Measurements from ENCODE around the gene EIF4H.
"Not testable (repeated sequence)": the region's sequence is repeated elsewhere in the genome, so short reads cannot be mapped to it uniquely, and the experiment has no call there.

EIF4H gene

DNA sequence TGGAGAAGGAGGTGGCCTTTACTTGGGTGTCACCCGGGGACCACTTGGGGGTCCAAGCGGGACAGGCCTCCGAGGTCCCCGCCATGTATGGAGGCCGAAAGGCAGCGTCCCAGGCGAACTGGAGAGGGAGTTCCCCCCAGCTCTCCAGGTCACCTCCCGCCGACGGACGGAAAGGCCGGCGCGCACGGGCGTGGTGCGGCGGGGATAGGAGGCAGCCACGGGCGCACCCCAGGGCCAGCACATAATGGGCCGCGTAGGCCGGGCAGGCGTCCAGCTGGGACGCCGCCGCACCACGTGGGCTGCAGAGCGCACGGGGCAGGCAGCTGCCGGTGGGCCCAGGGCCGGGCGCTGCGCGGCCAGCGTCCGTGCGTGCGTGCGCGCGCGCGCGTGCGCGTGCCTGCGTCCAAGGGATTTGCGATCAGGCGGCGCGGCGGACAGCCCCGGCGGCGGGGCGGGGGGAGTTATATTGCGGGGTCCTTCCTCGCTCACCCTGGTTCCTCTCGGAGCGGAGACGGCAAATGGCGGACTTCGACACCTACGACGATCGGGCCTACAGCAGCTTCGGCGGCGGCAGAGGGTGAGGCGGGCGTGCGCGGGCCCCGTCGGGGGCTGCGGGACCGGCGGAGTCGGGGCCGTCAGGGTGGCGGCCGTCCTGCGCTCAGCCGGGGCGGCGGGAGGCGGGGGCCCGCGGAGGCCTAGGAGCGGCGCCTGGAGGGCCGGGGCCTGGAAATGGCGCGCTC, at the start of gene EIF4H:
TSS of gene EIF4H (plus strand) at position 491 of the 740 bp plus-strand sequence. CDS start at position 519, 28 bp downstream.
- DNase-seq: peak; percentile 91

DNA sequence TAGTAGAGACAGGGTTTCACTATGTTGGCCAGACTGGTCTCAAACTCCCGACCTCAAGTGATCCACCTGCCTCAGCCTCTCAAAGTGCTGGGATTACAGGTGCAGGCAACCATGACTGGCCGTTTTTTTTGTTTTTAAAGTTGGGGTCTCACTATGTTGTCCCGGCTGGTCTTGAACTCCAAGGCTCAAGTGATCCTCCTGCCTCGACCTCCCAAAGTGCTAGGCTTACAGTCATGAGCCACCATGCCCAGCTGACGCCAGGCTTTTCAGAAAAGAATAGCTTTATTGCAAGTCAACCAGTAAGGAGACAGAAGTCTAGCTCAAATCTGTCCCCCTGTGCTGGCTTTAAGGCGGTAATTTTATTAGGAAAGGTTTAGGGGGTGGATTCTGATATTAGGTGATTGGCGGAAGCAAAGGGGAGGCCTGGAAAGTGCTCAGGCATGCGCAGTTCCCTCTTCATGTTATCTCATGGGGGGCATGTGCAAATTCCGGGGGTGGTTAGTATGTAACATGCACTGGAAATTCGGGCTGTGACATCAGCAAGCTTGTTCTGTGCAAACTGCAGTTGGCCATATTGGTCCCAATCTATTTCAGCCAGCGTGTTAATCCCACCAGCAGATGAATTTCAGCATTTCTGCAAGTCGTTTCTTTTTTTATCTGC, 47.8 kb upstream of the EIF4H start:
- no peak for DNase-seq

DNA sequence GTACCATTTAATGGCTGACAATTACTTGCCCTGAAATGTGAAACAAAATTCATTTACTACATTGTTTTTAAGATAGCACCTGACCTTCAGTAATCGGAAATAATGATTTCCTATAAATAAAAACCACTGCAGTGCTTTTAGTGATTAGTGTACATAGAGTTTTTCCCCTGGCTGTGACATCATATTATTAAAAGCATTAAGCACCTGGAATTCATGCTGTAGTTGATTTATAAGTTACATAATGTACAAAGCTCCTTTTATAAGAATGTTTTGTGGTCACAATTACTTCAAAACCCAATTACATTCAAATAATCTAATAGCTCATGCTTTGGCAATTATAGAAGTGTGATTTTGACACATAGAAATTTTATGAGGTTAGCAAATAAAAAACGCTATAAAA, 44.3 kb upstream of the EIF4H start:
- no peak for DNase-seq

DNA sequence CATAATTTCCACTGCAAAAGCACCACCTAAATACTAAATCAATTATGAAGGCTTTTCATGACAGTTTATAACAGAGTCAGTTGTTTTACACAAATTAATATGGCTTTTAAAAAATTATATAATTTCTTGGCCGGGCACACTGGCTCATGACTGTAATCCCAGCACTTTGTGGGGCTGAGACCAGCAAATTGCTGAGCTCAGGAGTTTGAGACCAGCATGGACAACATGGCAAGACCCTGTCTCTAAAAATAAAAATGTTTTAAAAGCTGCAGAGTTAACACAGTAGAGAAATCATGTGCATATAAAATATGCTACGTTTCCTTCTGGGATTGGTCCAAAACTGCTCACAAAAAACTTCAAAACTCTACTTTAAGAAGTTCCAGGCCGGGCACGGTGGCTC, 43.6 kb upstream of the EIF4H start:
- DNase-seq: no peak

DNA sequence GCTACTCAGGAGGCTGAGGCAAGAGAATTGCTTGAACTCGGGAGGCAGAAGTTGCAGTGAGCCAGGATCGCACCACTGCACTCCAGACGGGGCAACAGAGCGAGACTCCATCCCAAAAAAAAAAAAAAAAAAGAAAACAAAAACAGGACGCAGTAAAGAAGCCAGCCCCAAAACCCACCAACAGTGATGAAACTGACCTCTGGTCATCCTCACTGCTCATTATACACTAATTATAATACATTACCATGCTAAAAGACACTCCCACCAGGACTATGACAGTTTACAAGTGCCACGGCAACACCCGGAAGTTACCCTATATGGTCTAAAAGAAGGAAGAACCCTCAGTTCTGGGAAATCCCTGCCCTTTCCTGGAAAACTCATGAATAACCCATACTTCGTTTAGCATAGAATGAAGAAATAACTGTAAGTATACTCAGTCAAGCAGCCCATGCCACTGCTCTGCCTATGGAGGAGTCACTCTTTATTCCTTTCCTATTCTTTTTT, 40.0 kb upstream of the EIF4H start:
- DNase-seq: no peak

DNA sequence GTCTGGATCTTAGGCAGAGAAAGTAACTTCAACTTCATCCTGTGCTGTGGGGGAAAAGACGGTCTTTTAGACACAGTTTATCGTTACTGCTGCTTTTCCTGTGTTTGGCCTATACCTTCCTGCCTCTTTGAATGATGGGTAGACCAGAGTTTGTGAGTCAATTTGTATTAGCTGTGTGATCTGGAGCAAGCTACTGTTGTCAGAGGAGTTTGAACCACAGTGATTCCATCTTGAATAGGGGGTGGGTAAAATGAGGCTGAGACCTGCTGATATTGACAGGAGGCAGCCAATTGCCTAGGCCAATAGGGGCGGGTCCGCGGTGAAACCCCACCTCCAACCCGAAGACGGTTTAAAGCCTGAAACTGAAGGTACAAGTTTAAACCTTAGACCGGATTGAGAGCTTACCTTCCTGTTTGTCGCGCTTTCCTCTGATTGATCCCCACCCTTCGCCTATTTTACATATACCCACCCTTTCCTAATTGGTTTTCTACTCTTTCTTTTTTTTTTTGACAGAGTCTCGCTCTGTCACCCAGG, 35.8 kb upstream of the EIF4H start:
- no peak for DNase-seq

DNA sequence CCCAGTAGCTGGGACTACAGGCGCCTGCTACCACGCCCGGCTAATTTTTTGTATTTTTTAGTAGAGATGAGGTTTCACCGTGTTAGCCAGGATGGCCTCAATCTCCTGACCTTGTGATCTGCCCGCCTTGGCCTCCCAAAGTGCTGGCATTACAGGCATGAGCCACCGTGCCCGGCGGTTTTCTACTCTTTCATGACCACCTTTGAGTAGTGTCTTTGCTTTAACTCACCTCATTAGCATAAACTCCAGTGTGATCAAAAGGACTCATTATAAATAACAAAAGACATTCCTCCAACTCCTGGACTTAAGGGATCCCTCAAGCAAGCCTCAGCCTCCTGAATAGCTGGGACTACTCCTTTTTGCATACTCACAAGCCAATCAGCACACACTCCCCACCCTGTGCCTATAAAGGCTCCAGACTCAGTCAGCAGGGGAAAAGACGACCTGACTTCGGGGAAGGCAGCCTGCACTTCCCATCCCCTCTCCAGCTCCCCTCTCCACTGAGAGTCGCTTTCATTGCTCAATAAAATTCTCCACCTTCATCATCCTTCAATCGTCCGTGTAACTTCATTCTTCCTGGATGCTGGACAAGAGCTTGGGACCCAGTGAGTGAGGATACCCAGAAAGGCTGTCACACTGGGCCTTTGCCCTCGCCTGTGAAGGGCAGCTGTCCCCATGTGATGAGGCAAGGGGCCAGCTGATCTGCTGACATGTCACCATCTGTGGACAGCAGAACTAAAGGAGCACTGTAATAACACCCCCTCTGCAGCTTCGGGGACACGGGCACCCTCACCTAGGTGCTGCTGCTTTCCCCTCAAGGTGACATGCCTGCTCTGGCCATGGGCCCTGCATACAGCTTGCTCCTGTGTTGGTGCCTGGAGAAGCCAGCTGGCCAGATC, 35.0 kb upstream of the EIF4H start:
- DNase-seq: no peak

DNA sequence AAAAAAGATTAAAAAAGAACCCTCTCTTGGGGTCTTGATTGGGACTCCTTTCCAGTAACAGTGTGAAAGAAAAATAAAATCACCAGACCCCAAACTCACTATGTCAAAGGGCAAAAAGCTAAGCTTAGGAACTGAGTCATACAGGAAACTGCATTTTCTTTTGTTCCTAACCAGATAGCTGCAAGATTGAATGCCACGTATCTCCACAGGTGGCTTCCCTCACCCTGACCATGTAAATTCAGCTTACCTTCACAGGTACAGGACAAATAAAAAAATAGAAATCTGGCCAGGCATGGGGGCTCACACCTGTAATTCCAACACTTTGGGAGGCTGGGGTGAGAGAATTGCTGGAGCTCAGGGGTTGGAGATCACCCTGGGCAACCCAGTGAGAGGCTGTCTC, 32.5 kb upstream of the EIF4H start:
- no peak for DNase-seq

DNA sequence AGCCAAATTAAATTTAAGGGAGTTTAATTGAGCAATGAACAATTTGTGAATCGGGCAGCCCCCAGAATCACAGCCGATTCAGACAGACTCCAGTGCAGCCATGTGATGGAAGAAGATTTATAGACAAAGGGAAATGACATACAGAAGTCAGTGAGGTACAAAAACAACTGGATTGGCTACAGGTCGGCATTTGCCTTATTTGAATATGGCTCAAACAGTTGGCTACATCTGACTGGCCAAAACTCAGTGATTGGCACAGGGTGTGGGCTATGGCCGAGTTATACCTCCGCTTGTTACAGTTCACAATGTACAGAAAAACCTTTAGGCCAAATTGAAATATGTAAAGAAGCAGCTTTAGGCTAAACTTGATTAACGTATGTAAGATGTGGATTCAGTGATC, 30.8 kb upstream of the EIF4H start:
- DNase-seq: no peak

DNA sequence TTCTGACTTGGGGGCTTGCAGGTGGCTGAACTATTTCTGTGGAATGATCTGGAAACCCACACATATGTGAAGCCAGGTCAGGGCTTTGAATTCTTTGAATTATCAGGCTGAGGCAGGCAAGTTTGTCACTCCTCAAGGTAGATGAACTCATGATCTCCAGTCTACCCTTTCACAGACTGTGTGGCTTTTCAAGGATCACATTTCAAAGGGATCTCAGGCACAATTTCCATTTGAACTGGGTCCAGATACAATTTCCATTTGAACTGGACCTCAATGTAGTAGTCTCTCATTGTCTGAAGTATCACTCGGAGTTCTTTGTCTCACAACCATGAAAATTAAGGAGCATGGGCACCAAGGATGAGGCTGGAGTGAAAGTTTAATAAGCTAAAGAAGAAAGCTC, 25.7 kb upstream of the EIF4H start:
- DNase-seq: no peak

DNA sequence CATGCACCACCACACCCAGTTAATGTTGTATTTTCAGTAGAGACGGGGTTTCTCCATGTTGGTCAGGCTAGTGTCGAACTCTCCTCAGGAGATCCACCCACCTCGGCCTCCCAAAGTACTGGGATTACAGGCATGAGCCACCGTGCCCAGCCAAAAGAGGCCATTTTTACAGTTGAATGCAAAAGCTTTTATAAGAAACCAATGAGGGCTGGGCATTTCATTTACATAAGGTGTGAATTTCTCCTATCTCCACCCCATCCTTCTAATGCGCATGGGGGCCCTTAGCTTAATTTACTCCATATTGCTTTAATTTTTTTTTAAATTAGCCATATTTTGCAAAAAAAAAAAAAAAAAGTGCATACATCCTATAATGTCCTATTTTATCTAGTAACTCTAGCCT, 25.1 kb upstream of the EIF4H start:
- no peak for DNase-seq

DNA sequence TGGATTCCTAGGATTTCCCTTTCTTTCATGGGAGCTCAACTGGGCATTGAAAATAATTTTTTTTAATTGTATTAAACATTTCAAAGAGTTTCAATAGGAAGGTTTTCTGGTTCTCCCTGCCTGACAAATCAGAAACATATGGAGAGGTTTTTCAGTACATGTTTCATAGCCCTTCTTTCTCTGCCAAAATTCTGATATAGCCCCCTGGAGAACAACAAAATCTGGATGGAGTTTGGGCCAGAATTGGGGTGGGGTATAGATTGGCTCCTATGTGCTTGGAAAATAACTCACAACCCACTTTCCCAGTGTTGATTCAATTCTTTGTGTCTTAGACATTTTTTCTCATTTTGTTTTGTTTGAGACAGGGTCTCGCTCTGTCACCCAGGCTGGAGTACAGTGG, 24.6 kb upstream of the EIF4H start:
- no peak for DNase-seq

DNA sequence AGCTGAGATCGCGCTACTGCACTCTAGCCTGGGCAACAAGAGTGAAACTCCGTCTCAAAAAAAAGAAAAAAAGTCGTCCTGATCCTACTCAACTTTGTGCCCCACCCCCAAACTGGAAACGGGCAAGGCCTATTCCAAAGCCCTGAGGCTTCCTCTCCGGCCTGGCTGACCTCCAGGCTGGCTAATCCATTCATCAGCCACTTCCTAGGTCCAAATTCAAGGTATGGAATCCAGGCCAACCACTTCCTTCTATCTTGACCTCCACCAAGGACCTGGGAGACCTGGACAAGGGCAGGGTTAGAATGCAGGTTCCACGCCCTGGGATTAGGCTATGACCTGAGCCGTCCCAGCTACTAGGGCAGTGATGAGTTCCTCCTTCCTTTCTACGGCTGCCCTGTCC, 20.4 kb upstream of the EIF4H start:
- no peak for DNase-seq

DNA sequence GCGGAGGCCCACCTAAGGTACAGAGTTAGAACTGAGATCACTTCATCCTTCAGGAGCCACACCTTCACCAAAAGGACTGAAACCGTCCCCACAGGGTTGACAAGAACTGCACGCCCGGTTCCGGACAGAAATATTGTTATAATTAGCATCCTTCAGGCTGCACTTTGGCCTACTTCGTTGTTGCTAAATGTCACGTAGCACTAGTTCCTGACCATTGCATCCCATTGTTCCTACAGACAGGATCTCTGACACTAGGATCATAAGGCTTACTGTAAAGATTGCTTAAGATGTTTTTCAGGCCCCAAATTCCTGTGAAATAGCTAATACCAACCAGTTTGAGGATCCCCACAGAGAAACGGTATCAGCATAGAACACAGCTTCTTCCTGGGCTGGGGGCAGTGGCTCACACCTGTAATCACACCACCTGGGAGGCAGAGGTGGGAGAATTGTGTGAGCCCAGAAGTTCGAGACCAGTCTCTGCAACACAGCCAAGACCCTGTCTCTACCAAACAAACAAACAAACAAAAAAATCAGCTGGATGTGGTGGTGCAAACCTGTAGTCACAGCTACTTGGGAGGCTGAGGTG, 18.3 kb upstream of the EIF4H start:
- DNase-seq: no peak

DNA sequence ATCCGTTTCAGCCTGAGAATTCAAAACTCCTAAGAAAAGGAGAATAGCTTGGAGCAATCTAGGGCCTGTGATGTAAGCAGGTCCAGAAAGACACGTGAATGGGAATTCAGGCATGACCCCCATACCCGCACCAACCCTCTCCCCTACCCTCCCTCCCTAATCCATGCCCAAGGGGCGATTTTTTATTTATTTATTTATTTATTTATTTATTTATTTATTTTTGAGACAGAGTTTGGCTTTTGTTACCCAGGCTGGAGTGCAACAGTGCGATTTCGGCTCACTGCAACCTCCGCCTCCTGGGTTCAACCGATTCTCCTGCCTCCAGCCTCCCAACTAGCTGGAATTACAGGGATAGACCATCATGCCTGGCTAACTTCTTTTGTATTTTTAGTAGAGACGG, 16.6 kb upstream of the EIF4H start:
- DNase-seq: no peak

DNA sequence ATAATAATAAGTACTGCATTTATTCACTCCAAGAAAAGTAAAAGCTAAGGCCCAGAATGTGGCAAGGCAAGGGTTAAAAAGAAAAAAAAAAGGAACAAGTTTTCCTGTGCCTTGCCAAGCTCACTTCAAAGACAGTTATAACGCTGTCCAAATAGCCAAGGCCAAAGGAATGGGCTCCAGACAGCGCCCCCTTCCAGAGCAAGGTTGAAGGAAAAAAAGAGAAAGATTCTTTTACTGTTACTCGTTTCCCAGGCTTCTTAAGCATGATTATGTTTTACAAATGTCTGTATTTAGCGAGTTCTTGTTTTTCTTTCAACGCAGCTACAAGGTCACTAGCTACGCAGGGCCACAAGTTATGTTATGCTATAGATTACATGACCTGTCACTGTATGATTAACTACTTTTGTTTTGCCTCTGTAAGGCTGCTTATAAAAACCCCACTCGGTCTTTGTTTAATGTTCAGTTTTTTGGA, 9.1 kb upstream of the EIF4H start:
- no peak for DNase-seq

DNA sequence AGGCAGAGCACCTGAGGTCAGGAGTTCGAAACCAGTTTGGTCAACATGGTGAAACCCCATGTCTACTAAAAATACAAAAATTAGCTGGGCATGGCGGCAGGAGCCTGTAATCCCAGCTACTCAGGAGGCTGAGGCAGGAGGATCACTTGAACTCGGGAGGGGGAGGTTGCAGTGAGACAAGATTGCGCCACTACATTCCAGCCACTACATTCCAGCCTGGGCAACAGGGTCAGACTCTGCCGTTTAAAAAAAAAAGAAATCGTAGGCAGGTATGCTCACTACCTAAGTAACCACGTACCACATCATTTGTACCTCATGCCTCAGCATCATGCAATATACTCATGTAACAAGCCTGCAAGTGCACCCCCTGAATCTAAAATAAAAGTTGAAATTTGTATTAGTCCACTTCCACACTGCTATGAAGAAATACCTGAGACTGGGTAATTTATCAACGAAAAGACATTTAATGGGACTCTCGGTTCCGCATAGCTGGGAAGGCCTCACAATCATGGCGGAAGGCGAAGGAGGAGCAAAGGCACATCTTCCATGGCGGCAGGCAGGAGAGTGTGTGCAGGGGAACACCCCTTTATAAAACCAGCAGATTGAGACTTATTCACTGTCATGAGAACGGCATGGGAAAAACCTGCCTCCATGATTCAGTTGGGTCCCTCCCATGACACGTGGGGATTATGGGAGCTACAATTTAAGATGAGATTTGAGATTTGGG, 8.1 kb upstream of the EIF4H start:
- no peak for DNase-seq

DNA sequence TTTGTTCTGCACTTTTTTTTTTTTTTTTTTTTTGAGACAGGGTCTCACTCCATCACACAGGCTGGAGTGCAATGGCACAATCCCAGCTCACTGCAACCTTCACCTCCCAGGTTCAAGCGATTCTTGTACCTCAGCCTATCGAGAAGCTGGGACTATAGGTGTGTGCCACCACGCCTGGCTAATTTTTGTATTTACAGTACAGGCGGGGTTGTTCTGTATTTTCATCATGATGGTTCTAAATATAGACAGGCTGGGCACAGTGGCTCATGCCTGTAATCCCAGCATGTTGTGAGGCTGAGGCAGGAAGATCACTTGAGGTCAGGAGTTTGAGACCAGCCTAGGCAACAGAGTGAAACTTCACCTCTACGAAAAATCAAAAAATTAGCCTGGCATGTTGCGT, 6.8 kb upstream of the EIF4H start:
- not testable (repeated sequence) for DNase-seq

DNA sequence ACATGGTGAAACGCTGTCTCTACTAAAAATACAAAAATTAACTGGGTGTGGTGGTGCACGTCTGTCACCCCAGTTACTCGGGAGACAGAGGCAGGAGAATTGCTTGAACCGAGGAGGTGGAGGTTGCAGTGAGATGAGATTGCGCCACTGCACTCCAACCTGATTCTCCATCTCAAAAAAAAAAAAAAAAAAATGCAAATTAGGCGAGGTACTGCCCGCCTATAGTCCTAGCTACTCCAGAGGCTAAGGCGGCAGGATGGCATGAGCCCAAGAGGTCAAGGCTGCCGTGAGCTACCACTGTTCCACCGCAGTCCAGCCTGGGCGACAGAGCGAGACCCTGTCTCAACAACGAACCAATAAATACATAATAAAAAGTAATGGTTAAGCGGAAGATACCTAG, 1.1 kb upstream of the EIF4H start:
- no peak for DNase-seq

DNA sequence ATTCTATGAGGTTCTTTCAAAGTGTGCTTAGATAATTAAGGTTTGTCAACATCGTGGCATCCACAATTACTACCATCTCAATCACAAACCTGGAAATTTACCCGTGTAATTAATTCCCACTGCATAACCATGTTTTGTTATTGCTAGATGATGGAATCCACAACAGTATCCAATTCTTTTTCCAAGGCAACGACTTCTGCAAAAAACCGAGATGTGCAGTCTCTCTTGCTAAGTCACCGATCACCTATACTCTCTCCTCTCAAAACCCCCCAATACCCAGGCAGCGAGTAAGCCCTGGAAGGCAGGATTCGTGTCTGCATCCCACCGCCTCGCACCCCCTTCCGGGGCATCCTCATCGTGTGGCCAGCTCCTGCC, 678 bp upstream of the EIF4H start:
- no peak for DNase-seq

DNA sequence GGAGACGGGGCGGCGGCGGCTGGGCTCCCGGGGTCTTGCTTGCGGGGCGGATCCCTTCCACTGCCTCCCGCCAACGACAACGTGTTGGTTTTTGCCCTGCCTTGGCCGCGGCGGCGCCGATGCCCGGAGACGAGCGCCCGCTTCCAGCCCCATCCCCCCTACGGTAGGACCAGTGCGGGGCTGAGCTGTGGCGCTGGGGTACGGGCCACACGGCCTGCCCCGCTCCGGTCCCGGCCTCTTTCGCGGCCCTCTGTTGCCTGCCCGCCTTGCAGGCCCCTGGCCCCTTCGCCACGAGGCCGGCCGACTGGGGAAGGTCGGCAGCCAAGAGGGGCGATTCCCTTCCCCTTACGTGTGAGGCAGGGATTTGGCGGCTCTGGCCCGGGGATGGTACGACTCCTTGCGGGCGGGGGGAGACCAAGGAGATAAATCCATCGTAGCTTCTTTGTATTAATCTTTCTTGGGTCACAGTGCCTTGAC, 488 bp downstream of the EIF4H start:
- DNase-seq: no peak

DNA sequence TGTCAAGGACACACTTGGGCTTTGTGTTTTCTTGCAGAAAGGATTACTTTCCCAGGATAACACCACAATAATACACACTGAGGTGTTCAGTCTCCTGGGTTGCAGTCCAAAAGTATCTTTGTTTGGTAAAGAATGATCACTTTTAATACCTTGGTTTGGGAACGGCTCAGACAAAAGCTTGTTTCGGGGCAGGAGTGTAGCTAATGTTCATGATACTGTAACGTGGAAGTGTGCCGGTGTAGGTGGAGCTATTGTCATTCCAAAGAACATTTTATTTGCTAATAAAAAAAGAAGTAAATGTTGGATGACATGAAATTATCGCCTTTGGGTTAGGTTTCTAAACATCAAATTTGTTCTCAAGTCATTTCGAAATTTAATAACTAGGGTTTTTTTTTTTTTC, 1.2 kb downstream of the EIF4H start:
- DNase-seq: no peak

Measured in GOT3 (cell line).